Activated T-cell treated with anti-CD3 and anti-CD28 coated beads, Interleukin-2, amount 50 U/mL, for 4 hours (primary cell): ENCODE measurements around the gene CELF4. TPM values are rescaled to one million over a fixed set of nuclear protein-coding genes. Genes with fewer than 3 reads are reported as not detected.

Source experiments
- ATAC-seq, 2 donors: fragments of 200-7000 bp; cut with Tn5 transposase; one replicate each; pipeline ENCODE4 v1.10.0; 2021
- DNase-seq: peaks from one replicate; pipeline ENCODE4 v3.0.0-alpha.2; 2020
- H3K27me3 Mint-ChIP-seq: one replicate; pipeline ENCODE4 v1.8.0; 2021; ENCODE audit warnings: low read depth, mixed read lengths
- H3K36me3 Mint-ChIP-seq: one replicate; pipeline ENCODE4 v1.8.0; 2022; ENCODE audit warnings: mixed read lengths; ENCODE audit not compliant: insufficient read depth
- H3K4me1 Mint-ChIP-seq: one replicate; pipeline ENCODE4 v1.8.0; 2021; ENCODE audit warnings: low read depth, mixed read lengths
- H3K4me3 Mint-ChIP-seq: one replicate; pipeline ENCODE4 v1.8.0; 2021; ENCODE audit warnings: mild to moderate bottlenecking, moderate library complexity, mixed read lengths
- H3K9me3 Mint-ChIP-seq: one replicate; pipeline ENCODE4 v1.8.0; 2021; ENCODE audit warnings: mixed read lengths
- total RNA-seq, 3 donors: library from RNA; stranded (reverse); gene quantifications; one replicate each; pipeline ENCODE4 v1.2.1, GENCODE V29; 2021

The CELF4 gene
- total RNA-seq, 3 donors from 2014 or later = not detected

DNA sequence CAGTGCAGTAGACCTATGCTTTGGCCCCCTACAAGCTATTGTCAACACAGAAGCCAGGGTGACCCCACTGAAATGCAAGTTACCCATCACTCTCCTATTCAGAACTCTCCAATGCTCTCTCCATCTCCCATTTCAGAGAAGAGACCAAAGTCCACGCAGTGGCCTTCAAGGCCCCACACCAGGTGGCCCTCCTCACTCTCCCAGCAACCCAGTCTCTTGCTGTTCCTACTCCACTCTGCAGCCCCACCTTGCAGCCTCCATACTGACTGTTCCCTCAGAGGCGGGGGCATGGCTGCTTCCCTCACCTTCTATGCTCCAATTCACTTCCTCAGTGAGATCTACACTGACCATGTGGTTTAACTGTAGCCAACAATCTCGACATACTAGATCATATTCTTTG is 313.3 kb downstream of the CELF4 start:
- H3K9me3 Mint-ChIP-seq = no peaks in the 10 kb centered on the region

DNA sequence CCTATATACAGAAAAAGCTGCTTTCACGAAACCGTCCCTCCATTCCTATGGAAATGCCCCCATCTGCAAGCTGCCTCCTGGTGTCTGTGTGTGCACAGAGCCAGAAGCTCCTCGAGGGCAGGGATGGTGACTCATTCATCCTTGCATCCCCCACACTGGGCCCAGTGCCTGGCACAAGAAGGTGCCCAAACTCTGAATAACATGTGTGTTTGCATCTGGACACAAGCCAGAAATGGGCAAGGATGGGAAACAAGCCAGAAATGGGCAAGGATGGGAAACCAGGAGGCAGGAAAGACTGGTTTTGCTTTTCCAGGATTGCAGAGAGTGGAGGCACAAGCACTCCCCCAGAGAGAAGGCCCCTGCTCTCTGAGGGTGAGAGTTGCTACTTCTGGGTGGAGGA is 313.9 kb downstream of the CELF4 start:
- Mint-ChIP-seq H3K4me1 (peaks cover 6% of the 10 kb centered on the region), H3K4me3 (no peak overlapping the region), H3K36me3 (no peaks in the 10 kb centered on the region), H3K27me3 (peaks cover 52% of the 10 kb centered on the region), H3K9me3 (no peaks in the 10 kb centered on the region)
- DNase-seq (no peak), ATAC-seq (no peak)

More for the DNA sequence above, 313.3 kb downstream of the CELF4 start:
- DNase-seq (no peak), ATAC-seq (no peak)
- peaks cover 6% of the 10 kb centered on the region for H3K4me1 Mint-ChIP-seq
- peaks cover 48% of the 10 kb centered on the region for H3K27me3 Mint-ChIP-seq
- H3K4me3 Mint-ChIP-seq = no peak overlapping the region
- H3K36me3 Mint-ChIP-seq = no peaks in the 10 kb centered on the region

- ATAC-seq = no peak
- Mint-ChIP-seq H3K36me3 (no peaks in the 10 kb centered on the region), H3K27me3 (peaks cover 47% of the 10 kb centered on the region)
Observed at GRCh38 chr18:37249895-37250618, 315.5 kb downstream of the CELF4 start.

DNA sequence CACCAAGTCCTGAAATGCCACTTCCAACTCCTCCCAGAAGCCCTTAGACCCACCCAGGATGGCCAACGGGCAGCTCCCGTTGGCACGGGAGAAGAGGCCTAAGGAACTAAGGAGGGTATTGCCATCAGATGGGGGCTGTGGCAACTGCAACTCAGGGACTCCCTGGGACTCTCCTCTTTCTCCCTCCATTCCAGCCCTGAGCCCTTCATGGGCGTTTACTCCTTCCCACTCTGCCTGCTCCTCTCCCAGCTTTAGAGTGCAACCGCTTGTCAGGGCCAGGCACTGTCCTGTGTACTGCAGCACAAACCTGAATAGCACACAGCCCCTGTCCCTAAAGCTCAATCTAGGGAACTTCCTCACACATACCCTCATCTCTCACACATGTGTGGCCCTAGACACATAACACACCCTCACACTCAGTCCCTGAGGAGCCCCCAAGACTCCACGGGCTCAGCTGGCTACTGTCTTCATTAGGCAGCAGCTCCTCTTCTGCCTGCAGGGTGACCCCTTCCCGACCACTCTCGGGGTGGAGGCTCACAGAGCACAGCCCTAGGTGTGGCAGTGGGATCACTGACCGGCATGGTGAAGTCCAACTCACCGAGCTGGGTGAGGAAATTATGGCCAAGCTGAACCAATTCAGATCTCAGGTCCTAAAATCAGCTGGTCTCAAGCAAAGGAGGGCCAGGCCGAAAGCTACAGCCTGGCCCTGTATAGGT is 316.3 kb downstream of the CELF4 start:
- ATAC-seq (no peak), DNase-seq (no peak)
- Mint-ChIP-seq H3K27me3 (peaks cover 45% of the 10 kb centered on the region), H3K9me3 (no peaks in the 10 kb centered on the region), H3K4me1 (peaks cover 2% of the 10 kb centered on the region), H3K36me3 (peaks cover 2% of the 10 kb centered on the region), H3K4me3 (no peak overlapping the region)

More at GRCh38 chr18:37249895-37250618, 315.5 kb downstream of the CELF4 start:
- Mint-ChIP-seq H3K9me3 (no peaks in the 10 kb centered on the region), H3K4me3 (no peak overlapping the region), H3K4me1 (peaks cover 6% of the 10 kb centered on the region)
- DNase-seq = no peak

- DNase-seq (no peak), ATAC-seq (no peak)
- H3K36me3 Mint-ChIP-seq = peaks cover 2% of the 10 kb centered on the region
- peaks cover 2% of the 10 kb centered on the region for H3K4me1 Mint-ChIP-seq
- no peaks in the 10 kb centered on the region for H3K9me3 Mint-ChIP-seq
- H3K4me3 Mint-ChIP-seq = no peak overlapping the region
- peaks cover 50% of the 10 kb centered on the region for H3K27me3 Mint-ChIP-seq
Observed at GRCh38 chr18:37248281-37248680, 317.3 kb downstream of the CELF4 start.

DNA sequence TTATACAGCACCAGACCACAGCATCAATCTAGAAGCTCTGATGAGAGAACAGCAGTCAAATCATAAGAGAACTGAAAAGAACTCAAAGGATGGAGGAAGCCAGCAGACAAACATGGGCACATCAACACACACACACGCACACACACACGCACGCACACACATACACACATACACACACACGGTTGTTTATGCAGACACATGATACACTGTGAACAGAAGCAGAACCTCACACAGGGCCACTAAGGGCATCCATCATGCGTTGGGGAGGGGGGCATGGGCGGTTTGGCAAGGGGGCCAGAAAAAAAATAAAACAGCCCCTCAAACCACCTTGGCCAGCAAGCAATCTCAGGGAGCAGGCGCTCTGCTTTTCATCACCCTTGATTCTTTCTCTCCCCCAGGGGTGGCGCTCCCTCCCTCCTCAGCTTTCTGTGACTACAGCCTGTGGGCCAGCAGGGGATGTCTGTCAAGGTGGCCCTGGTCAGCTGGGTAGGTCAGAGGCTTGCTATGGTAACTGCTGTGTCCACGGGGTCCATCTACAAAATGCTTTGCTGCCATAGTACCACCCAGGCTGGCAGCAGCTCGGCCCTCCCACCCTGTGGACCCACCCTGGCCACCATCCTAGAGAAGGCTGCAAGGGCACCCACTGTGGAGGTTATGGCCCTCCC is 318.0 kb downstream of the CELF4 start:
- ATAC-seq (no peak), DNase-seq (no peak)
- no peak overlapping the region for H3K4me3 Mint-ChIP-seq
- H3K36me3 Mint-ChIP-seq = peaks cover 2% of the 10 kb centered on the region
- peaks cover 46% of the 10 kb centered on the region for H3K27me3 Mint-ChIP-seq
- H3K9me3 Mint-ChIP-seq = no peaks in the 10 kb centered on the region
- no peaks in the 10 kb centered on the region for H3K4me1 Mint-ChIP-seq

- Mint-ChIP-seq H3K4me1 (no peaks in the 10 kb centered on the region), H3K27me3 (peaks cover 40% of the 10 kb centered on the region), H3K4me3 (no peak overlapping the region), H3K36me3 (peaks cover 2% of the 10 kb centered on the region), H3K9me3 (no peaks in the 10 kb centered on the region)
- ATAC-seq (no peak), DNase-seq (no peak)
Observed at GRCh38 chr18:37246779-37247340, 318.7 kb downstream of the CELF4 start.

DNA sequence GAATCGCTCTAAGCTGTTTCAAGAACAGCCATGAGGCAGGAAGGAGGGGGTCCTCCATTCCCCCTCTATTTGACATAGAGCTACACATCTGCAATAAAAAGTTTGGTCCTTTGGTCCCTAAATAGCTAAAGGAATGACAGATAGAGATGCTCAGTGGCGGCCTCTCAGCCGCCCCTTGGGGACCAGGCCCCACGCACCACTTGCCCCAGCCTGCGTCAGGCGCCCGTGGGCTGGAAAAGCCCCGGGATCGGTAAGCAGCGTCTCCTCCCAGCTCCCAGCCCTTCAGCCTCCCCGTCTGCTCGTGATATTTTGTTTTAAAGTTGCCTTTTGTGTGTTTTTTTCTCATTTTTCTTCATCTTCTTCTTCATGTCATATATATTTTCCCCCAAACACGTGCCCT is 321.0 kb downstream of the CELF4 start:
- peaks cover 2% of the 10 kb centered on the region for H3K36me3 Mint-ChIP-seq
- ATAC-seq (no peak), DNase-seq (no peak)
- H3K27me3 Mint-ChIP-seq = peaks cover 29% of the 10 kb centered on the region
- H3K4me1 Mint-ChIP-seq = no peaks in the 10 kb centered on the region
- no peaks in the 10 kb centered on the region for H3K9me3 Mint-ChIP-seq
- H3K4me3 Mint-ChIP-seq = no peak overlapping the region

DNA sequence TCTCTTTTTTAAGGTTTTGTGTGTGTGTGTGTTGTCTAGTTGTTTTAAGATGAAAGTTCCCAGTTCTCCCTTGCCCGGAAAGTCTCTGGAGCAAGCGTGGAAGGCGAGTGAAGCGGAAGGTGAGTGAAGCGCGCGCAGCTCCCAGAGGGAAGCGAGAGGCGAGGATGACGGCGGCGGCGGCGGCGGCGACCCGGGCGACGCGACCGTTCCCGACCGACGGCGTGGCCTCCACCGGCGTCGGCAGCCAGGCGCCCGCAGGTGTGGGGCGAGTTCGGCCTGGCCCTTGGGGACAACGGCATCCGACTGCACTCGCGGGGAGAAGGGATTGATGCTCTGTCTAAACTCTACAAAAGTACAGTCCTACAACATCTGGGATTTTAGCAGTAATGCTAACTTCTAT is 321.9 kb downstream of the CELF4 start:
- no peak for ATAC-seq
- peaks cover 2% of the 10 kb centered on the region for H3K36me3 Mint-ChIP-seq
- H3K4me1 Mint-ChIP-seq = no peaks in the 10 kb centered on the region
- no peaks in the 10 kb centered on the region for H3K9me3 Mint-ChIP-seq
- peaks cover 29% of the 10 kb centered on the region for H3K27me3 Mint-ChIP-seq
- H3K4me3 Mint-ChIP-seq = no peak overlapping the region
- no peak for DNase-seq

DNA sequence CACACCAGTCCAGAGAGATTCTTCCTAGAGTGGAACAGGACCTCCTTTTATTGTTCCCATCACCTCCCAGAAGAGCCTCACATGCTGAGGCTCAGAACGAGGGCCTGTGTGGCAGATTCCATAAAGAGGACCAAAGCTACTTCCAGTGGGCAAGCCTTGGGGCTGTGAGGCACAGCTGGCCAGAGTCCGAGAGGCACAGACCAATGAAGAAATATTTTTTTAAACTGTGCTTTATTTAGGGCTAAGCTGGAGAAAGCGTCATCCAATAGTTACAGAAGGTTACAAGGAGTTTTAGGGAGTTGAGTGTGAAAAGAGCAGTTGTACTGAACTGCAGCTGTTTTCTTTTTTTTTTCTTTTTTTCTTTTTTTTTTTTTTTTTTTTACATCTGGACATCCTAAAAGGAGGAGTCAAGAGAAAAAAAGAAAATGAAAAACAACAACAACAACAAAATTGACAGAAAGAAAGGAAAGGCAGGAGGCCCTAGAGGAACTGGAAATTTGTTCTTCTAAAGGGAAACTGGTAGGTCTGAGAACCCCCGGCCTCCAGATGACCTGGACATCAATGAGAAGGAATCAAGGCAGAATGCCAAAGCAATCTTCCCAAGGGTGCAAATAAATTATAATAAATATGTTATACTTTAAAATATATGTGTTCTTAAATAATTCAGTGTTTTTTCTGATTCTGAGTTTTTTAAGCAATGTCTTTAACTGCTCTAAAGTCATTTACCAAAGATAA is 322.6 kb downstream of the CELF4 start:
- Mint-ChIP-seq H3K27me3 (peaks cover 29% of the 10 kb centered on the region), H3K4me1 (no peaks in the 10 kb centered on the region), H3K9me3 (no peaks in the 10 kb centered on the region), H3K36me3 (peaks cover 2% of the 10 kb centered on the region), H3K4me3 (no peak overlapping the region)
- ATAC-seq (no peak), DNase-seq (no peak)

GRCh38 chr18:37242091-37242490 is 323.5 kb downstream of the CELF4 start:
- no peaks in the 10 kb centered on the region for H3K4me1 Mint-ChIP-seq
- no peaks in the 10 kb centered on the region for H3K9me3 Mint-ChIP-seq

GRCh38 chr18:37238282-37239108 is 327.1 kb downstream of the CELF4 start:
- Mint-ChIP-seq H3K9me3 (no peaks in the 10 kb centered on the region), H3K36me3 (no peaks in the 10 kb centered on the region), H3K4me3 (no peak overlapping the region), H3K4me1 (no peaks in the 10 kb centered on the region), H3K27me3 (peaks cover 9% of the 10 kb centered on the region)
- DNase-seq (no peak), ATAC-seq (no peak)

More at GRCh38 chr18:37242091-37242490, 323.5 kb downstream of the CELF4 start:
- no peak for ATAC-seq
- DNase-seq = no peak
- Mint-ChIP-seq H3K27me3 (peaks cover 29% of the 10 kb centered on the region), H3K36me3 (peaks cover 2% of the 10 kb centered on the region), H3K4me3 (no peak overlapping the region)

GRCh38 chr18:37235583-37235982 is 330.0 kb downstream of the CELF4 start:
- no peak overlapping the region for H3K4me3 Mint-ChIP-seq
- no peaks in the 10 kb centered on the region for H3K9me3 Mint-ChIP-seq
- peaks cover 2% of the 10 kb centered on the region for H3K36me3 Mint-ChIP-seq
- H3K4me1 Mint-ChIP-seq = no peaks in the 10 kb centered on the region
- H3K27me3 Mint-ChIP-seq = peaks cover 2% of the 10 kb centered on the region
- ATAC-seq = no peak
- DNase-seq = no peak
